GM19467 (cell line): Measurements from ENCODE around the gene KDM1B.

Source experiments
- ATAC-seq: cut with Tn5 transposase; IDR thresholded peaks from one replicate; pipeline ENCODE4 v1.9.1; 2021; ENCODE audit warnings: mild to moderate bottlenecking, moderate library complexity; ENCODE audit not compliant: unreplicated experiment

The KDM1B gene, protein sequence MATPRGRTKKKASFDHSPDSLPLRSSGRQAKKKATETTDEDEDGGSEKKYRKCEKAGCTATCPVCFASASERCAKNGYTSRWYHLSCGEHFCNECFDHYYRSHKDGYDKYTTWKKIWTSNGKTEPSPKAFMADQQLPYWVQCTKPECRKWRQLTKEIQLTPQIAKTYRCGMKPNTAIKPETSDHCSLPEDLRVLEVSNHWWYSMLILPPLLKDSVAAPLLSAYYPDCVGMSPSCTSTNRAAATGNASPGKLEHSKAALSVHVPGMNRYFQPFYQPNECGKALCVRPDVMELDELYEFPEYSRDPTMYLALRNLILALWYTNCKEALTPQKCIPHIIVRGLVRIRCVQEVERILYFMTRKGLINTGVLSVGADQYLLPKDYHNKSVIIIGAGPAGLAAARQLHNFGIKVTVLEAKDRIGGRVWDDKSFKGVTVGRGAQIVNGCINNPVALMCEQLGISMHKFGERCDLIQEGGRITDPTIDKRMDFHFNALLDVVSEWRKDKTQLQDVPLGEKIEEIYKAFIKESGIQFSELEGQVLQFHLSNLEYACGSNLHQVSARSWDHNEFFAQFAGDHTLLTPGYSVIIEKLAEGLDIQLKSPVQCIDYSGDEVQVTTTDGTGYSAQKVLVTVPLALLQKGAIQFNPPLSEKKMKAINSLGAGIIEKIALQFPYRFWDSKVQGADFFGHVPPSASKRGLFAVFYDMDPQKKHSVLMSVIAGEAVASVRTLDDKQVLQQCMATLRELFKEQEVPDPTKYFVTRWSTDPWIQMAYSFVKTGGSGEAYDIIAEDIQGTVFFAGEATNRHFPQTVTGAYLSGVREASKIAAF

DNA sequence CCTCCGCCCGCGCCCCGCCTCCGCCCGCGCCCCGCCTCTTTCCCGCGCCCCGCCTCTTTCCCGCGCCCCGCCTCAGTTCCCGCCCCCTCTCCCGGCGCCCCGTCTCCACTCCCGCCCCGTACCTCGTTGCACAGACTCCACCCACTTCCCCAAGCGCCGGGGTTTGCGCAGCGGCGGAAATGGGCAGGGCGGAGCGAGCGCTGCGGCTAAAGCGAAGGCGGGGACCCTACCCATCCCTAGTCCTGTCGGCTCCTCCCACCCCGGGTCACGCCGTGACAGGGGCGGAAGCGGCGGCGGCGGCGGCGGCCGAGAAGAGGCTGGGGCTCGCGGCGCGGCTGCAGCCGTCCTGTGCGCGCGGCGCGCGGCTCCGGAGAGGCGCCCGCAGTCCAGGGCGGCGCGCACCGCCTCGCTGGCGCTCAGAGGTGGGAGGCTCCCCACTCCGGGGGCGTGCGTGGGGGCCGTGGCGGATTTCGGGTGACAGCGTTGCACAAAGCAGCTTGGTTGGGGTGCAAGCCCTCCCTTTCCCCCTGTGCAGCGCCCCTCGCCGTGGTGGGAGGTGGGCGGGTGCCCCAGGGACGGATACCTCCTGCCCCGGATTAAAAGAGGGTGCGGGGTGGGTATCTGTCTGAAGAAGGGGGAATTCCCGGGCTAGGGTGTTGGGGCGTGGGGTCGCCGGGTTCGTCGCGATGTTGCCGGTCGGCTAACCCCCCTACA, at the start of gene KDM1B:
KDM1B (plus strand) TSS at position 273 of the 714 bp plus-strand sequence. CDS start 4,474 bp downstream, outside the sequence.
- peak; percentile 83 for ATAC-seq

DNA sequence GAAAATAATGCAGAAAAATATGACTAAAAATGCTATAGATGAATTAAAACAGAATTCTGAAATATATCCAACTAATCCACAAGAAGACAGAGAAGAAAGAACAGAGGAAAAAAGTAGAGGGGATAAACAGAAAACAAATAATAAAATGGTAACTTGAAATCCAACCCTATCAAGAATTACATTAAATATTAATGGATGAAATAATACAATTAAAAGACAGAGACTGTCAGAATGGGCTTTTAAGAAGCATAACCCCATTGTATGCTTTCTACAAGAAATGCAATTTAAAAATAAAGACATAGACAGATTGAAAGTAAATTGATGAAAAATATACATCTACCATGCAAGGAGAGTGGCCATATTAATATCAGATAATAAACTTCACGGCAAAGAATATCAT, 48.2 kb upstream of the KDM1B start:
- ATAC-seq: no peak

DNA sequence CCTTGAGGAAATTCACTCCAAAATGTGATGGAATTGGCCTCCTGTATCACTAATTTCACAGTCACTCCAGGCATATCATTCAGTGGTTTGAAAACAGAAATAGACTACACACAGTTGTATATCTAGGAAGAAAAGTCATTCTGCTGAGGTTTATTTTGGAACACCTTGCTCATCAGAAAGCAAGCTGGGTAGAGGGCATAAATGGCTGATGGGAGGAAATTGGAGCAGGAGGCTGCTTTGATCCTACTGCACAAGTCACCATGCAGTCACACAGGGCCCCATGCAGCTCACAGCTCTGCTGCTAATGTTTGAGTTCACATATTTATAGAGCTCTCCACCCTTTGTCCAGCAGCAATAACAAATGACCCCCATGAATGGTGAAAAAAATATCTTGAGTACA, 45.1 kb upstream of the KDM1B start:
- no peak for ATAC-seq

DNA sequence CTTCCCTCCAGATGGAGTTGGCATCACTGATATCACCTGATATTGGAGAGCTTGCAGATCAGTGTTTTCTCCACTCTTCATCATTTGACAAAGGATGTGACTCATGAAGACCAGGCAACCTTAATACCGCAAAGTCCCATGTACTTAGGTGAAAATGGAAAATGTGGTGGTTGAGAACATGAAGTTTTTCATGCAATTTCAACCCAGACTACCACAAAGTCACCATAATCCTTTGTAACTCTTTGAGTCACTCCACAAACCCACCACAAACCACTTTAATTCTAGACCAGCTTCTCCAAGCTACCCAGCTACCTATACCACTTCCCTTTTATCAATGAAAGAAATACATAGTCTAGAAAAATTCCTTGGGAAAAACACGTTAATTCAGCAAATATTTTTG, 39.9 kb upstream of the KDM1B start:
- no peak for ATAC-seq

DNA sequence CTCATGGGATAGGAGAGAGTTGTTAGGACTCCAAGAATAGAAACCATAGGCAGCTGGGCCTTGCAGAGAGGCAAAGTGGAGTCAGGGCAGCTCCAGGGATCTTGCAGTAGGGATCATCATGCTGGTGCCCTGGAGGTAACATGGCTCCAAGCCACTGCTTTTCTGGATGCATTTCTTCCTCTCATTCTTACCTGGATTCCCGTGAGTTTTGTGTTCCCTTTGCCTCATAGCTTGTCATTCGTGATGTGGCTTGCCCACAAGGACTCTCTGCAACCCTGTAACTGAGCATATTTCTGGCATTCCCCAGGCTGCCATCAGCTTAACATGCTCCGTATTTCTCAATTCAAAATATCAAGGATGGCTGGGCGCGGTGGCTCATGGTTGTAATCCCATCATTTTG, 38.1 kb upstream of the KDM1B start:
- ATAC-seq: no peak

DNA sequence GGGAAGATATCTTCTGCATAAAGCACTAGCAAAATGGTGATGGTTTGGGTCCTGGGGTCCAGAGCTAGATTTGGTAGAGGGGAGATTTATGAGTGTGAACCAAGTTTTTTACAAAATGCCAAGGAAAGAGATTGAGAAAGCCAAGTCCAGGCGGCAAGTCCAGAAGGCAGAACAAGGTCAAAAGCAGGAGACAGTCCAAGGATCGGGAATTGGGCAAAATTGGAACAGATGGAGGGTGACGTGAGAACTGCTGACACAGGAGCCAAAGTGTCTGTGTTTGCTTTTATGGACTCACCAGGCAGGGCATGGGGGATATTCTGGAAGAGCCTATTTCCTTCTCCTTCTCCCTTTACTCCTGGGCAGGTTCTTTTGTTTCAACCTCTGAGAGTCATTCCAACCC, 36.9 kb upstream of the KDM1B start:
- ATAC-seq: no peak

DNA sequence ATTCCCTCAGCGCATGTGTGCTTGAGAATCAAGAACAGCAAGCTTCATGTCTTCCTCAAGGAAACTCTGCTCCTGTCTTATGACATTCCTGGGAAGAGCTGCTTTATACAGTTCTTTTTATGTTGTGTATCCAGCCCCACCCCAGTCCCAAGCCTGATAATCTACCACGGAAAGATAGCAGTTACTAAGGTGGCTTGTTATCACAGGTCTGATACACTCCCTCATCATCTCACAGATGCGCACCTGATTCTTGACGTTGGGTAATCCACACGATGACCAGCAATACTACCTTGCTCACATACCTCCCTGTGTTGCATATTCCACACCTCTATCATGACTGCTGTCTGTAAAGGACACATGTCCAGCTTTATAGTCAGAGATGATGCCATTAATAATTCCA, 36.0 kb upstream of the KDM1B start:
- no peak for ATAC-seq

DNA sequence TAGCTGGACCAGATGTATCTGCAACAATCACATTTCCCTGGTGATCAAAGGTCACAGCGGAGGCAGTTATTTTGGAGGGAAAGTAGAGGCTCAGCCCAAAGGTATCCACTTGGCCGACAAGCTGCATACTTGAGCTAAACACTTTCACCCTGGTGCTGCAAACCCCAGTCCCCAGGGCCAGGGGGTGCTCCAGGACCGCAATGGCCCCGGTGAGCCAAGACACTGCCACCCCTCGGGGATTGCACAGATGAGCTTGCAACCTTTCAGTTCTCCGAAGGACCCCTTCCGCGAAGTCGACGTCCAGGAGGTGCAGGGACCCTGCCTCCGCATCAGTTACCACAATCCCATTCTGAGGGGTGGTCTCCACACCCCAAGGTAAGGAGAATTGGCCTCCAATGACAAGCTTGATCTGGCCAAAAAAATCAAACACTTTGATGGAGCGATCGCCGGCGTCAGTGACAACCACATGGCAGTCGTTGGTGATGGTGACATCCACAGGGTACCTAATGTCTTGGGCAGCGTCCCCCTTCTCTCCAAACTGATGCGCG, 33.6 kb upstream of the KDM1B start:
- ATAC-seq: no peak

DNA sequence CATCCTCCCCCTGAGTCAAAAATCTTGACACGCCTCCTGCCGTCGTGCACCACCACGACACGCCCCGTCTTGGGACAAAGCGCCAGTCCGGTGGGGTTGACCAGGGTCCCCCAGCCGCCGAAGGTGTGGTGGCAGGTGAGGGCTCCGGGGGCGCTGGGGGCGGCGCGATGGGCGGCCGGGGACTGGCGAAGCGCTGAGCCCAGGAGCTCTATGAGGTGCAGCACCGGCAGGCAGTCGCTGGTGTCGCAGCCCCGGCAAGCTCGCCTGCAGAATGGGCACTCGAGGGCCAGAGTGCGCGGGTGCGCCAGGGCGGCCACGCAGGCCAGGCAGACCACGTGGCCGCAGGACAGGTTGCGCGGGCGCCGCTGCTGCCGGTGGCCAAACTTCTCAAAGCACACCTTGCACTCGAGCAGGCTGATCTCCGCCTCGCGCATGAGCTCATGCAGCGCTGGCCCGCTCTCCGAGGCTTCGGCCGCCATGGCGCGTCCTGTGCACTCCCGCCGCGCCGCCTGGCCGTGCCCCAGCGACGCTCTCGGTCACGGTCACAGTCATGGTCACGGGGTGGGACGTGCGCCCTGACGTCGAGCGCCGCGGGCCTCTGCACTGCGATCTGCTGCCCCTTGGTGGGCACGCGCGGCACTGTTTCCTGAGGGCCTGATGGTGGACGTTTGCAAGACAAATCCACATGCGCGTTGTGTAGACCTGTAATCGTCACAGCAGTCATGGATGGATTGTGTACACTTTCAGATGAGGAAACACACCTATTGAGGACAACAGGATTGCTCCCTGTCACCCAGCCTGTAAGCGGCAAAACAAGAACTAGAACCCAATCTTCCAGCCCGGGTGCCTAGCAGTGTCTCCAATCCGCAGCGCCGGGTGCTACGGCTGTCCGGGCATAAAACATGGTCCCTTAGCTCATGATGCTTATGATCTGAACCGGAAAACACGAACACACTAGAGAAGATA, 32.8 kb upstream of the KDM1B start, which contains the start of gene NHLRC1:
NHLRC1 (minus strand) TSS at position 550 of the 966 bp plus-strand sequence; CDS start at position 479, 71 bp downstream.
- peak; percentile 99 for ATAC-seq

DNA sequence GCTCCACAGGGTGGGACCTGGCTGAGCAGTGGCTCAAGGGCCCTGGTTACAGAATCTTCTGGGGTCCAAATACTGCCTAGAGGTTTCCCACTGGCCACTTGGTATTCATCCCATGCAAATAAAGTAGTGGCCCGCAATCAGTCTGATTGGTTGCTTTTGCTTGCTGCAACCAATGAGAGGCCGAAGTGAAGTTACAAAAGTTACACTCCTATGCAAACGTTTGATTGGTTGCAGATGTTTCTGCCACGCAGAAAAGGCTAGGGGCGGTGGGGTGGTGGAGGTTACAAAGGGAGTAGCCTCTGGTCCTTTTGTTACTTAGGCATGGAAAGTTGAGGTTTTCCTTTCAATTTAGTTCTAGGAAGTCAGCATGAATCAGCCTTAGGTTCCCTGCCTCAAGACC, 29.1 kb upstream of the KDM1B start:
- ATAC-seq: no peak

DNA sequence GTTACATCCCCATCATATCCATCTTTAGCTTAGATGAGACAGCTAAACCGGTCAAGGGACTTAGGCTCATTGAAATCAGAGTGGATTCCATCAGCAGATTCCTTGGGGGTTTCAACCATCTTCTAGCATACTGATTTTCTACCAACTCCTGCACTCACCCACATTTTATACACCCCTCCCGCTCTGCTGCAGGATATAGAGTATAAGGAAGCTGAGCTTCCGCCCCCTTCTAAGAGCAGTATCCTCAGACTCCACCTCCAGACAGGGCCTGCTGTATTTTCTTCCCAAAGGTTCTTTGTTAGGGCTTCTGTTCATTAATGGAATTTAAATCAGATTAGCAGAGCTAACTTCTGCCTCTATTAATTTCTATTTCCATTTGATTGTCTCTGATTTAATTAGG, 22.9 kb upstream of the KDM1B start:
- ATAC-seq: no peak

DNA sequence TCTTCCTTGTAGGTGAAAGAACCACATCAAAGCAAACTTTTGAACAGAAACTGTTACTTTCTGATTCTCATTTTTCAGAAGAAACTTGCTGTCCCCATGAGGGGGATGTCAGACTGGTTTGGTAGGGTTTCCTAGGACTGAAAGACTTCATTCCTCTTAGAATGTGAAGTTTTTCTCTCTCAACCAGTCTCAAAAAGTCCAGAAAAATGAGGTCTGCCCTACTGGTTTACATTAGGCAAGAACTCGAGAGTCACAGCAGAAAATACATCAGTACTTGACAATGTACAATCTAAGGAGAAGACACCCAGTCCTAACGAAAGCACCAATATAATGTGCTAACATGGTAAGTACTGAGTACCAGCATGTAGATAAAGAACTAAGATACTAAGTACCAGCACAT, 20.1 kb upstream of the KDM1B start:
- ATAC-seq: no peak

DNA sequence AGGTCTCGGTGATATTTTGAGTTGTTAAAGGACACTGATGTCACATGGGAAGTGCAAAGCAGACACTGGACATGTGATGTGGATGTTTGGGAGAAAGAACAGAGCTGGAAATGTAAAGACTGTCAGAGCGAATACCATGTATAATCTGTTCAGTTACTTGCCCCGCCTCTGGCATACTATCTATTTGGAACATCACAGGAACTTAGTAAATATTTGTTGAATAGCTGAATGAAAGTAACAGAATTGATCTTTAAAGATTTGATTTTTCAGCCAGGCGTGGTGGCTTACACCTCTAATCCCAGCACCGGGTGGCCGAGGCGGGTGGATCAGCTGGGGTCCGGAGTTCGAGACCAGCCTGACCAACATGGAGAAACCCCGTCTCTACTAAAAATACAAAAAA, 19.0 kb upstream of the KDM1B start:
- no peak for ATAC-seq

DNA sequence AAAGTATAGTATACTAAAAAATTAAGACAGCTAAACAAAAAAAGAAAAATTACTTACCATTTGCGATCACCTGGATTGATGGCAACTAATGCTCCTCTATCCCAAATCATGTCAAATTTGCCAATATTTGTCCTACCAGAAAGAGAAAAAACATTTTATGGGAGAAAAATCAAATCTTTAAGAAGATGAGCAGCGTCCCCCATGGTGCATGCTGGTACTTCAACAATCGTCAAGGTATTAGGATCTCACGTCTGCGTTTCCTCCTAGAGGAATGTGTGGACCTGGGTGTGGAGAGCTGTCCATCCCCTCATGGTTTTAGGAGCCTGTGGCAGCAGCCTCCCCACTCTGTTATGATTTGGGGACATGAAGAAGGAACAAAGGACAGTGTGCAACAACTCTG, 16.3 kb upstream of the KDM1B start:
- ATAC-seq: no peak

DNA sequence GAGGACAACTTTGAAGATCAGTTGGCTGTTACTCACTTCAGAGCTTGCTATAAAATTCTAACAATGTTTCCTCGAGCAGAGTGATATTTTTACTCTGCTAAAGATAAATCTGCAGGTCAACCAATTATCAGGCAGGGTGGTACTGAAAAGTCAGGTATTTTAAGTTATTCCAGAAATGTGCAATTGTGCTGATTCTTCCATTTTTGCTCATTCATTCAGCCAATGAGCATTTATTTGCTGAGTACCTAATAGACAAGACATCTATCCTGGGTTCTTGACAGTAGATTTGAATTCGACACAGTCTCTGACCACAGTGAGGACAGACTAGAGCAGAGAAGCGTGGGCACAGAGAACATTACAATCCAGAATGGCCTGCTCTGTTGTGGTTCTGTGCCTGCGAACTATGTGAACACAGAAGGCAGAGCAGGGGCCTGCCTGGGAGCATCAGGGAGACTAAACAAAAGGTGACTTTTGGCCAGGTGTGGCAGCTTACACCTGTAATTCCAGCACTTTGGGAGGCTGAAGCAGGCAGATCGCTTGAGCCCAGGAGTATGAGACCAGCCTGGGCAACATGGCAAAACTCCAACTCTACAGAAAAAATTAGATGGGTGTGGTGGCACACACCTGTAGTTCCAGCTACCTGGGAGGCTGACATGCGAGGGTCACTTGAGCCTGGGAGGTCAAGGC, 15.1 kb upstream of the KDM1B start:
- no peak for ATAC-seq

DNA sequence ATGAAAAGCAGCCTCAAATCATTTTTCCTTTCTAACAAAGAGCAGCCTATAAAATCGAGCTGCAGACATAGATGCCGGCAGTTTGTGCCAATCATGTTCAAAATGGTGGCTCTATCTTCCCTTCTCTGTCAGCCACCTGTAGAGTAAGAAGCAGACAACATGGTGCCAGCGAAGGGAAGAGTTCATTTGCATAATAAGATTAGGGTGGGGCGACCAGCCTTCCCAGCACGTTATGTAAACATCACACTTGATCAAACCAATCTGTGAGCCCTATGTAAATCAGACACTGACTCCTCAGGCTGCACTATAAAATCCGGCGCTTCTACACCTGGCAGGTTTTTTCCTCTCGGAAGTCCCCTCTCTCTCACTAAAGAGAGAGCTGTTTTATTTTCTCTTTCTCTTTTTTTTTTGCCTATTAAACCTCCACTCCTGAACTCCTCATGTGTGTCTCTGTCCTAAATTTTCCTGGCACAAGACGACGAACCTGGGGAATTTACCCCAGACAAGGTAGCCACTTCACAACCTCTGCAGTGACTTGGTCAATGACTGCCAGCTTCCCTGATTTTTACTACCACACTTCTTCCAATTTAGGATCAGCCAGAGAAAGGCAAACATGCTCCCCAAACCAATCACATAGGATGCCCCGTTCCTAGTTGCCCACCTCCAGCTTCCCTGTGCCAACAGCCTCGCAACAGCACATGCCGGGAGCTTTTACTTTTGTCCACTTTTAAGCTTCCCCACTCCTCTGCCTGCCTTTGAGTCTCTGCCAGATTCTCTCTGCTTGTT, 13.2 kb upstream of the KDM1B start:
- ATAC-seq: no peak

DNA sequence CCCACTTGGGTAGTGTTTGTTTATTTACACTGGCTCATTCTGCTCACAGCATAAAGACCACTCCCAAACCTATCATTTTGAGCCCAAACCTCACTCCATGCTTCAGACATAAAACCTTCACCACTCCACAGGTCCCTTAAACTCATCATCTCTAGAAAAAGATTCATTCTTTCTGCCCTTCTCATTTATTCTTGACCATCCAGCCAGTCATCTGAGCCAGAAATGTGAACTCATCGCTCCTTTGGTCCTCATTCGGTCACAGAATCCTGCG, 12.7 kb upstream of the KDM1B start:
- no peak for ATAC-seq

DNA sequence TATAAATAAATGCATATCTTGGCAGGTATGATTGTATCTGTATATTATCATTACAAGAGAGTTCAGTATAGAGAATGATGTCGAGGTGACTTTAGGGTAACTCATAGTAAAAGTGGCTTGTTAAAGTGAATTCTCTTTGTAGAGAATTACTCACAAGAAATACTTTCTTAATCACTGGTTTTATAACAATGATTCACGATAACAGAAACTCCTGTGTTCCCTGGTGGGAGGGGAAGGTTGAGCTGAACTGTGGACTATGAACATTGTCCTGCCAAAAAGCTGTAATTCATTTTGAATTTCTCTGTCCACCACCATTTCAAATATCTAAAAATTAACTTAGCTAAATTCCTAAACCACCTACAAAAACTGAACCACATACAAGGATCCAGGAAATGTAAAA, 8.1 kb upstream of the KDM1B start:
- ATAC-seq: no peak

DNA sequence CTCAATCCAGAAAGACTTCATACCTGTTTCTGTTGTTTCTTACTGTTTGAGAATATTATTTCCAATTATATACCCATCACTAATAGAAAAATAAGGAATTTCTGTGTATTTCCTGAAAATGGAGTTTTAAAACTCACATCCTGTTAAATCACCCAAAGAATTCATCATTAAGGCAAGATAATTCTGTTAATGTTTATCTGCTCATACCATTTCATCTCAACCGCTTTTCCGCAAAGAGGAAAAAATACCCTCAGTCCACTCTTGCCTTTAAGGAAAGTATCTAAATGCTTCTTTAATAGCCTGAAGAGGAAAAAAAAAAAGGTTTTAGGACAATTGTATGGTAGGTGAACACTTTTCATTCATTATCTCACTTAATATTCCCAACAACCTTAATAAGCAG, 7.6 kb upstream of the KDM1B start:
- no peak for ATAC-seq
